C4-2B (cell line): ENCODE measurements around the gene INPP4B.

ENCODE experiments used
- CTCF ChIP-seq: fragments of 450-650 bp; conservative IDR thresholded peaks from 2 replicates; pipeline ENCODE4 v1.5.1; 2017; ENCODE audit warnings: mild to moderate bottlenecking
- ZFX ChIP-seq: fragments of 450-650 bp; IDR thresholded peaks from 2 replicates; pipeline ENCODE4 v1.6.1; 2017

GRCh38 chr4:142607976-142608375 is 238.1 kb downstream of the INPP4B start:
- TF ChIP-seq CTCF: no peak
- TF ChIP-seq ZFX: no peak
